Measurements from ENCODE around the gene USP47.

DNA sequence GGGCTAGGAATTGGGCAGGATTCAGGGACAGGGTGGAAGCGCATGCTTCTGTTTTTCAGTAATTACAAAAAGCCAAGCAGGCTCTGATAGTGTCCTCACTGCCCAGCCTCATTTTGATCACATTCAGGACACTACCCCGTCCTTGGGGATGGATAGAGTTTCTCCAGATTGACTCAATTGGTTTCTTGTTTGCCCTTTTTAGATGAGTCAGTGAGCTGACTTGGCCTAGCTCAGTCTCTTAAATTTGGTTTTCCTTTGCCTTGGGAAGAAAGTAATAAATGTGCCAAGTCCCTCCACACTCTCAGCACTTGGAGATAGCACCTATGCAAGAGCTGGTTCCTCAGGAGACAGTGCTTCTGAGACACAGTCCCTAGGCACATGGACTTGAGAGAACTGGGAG is 141.2 kb downstream of the USP47 start:
- TF ChIP-seq CTCF (IDR thresholded peaks at IDR 0.05; ENCODE audit: low read depth, low read length) (no peak), POLR2A (IDR thresholded peaks at IDR 0.05; ENCODE audit: extremely low read depth, insufficient read length) (no peak), MAX (IDR thresholded peaks at IDR 0.05; ENCODE audit: low read depth, low read length) (no peak), MYC (IDR thresholded peaks at IDR 0.05; ENCODE audit: low read depth, low read length) (no peak)
